ENCODE results near the gene MAPK10. TPM values are rescaled to one million over a fixed set of nuclear protein-coding genes. Genes with fewer than 3 reads are reported as not detected.

MAPK10 gene
- 10 to 100 TPM; 49.7 to 64.9 TPM for total RNA-seq

DNA sequence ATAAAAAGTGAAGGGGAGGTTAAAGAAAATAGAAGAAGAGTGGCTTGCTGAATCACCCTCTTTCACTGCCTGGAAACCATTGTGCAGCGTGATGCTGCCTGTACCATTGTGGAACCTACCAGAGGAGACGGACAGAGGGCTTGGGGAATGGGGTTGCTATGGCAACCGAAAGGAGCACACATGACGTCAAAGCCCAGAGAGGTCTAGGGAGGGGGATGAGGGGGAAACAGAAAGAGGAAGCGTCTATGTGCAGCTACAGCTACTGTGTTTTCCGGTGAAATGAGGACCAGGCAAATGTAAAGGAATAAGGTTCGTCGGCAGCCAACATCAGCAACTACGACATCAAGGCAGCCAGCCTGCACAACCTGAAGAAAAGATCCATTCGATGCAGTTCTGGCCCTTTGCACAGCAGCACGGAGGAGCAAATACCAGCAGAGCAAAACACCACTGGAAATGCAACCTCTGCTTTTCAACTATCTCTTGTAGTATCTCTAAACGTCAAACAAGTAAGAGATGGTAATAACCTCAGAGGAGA lies at the start of gene MAPK10:
TSS of gene MAPK10 (minus strand) at position 110 of the 535 bp plus-strand sequence.
- Histone ChIP-seq H3K4me3 (peak within 1 kb of the TSS; percentile 5 to 22), H3K27me3 (replicated peaks; ENCODE audit: insufficient read depth) (no peaks in the 10 kb centered on the region), H3K36me3 (no peaks in the 10 kb centered on the region), H3K4me1 (replicated peaks) (no peaks in the 10 kb centered on the region), H3K27ac (peak within 1 kb of the TSS in 1 of 2 donors; percentile 28), H3K9me3 (no peaks in the 10 kb centered on the region)
- intact Hi-C loops (cut with DNase I) = no loop called here
- TF ChIP-seq POLR2AphosphoS5 (IDR thresholded peaks at IDR 0.05) (peak; percentile 81), POLR2A (IDR thresholded peaks at IDR 0.05) (peak; percentile 37)
- TF ChIP-seq, protein P1, sequence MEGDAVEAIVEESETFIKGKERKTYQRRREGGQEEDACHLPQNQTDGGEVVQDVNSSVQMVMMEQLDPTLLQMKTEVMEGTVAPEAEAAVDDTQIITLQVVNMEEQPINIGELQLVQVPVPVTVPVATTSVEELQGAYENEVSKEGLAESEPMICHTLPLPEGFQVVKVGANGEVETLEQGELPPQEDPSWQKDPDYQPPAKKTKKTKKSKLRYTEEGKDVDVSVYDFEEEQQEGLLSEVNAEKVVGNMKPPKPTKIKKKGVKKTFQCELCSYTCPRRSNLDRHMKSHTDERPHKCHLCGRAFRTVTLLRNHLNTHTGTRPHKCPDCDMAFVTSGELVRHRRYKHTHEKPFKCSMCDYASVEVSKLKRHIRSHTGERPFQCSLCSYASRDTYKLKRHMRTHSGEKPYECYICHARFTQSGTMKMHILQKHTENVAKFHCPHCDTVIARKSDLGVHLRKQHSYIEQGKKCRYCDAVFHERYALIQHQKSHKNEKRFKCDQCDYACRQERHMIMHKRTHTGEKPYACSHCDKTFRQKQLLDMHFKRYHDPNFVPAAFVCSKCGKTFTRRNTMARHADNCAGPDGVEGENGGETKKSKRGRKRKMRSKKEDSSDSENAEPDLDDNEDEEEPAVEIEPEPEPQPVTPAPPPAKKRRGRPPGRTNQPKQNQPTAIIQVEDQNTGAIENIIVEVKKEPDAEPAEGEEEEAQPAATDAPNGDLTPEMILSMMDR (IDR thresholded peaks at IDR 0.05) = no peak
- DNase-seq (ENCODE audit: low spot score) = peak; percentile 54
- 4% methylated on average over 12 of the region's 12 CpGs for WGBS

DNA sequence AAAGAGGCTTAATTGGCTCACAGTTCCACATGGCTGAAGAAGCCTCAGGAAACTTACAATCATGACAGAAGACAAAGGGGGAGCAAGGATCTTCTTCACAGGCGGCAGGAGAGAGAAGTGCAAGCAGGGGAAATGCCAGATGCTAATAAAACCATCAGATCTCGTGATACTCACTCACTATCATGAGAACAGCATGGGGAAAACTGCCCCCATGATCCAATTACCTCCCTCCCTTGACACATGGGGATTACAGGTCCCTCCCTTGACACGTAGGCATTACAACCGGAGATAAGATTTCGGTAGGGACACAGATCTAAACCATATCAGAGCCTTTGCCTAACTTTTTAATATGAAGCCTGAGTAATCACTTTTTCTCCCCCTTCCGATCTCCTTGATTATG lies 43.7 kb upstream of the MAPK10 start:
- Histone ChIP-seq H3K4me1 (replicated peaks) (no peaks in the 10 kb centered on the region), H3K27ac (no peak overlapping the region), H3K4me3 (no peak overlapping the region), H3K36me3 (no peaks in the 10 kb centered on the region), H3K9me3 (no peaks in the 10 kb centered on the region), H3K27me3 (replicated peaks; ENCODE audit: insufficient read depth) (no peaks in the 10 kb centered on the region)
- 82% methylated on average over 6 of the region's 6 CpGs for WGBS
- intact Hi-C loops (cut with DNase I) = no loop called here
- DNase-seq (ENCODE audit: low spot score) = no peak
- no peak for TF ChIP-seq POLR2AphosphoS5 (IDR thresholded peaks at IDR 0.05)
- TF ChIP-seq, protein P1 (IDR thresholded peaks at IDR 0.05) = no peak

DNA sequence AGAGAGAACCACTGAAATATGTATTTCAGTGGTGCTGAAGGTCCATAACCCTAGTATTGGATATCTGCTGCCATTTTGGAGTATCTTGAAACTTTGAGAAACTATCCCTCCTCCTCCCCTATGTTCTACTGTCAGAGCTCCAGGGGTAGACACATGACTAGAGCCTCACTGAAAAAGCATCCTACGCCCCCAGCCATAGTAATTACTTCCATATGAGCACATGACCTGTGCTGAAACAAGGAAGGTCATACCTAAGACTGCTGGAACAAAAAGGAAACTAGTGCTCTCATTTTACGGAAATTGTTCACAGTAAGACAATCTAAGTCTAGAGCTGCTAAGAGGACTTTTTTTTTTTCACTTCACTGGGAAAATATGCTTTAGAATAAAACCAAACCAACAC lies 42.0 kb upstream of the MAPK10 start:
- TF ChIP-seq, protein P1 (IDR thresholded peaks at IDR 0.05) = no peak
- TF ChIP-seq POLR2A (IDR thresholded peaks at IDR 0.05) = no peak
- no peak for TF ChIP-seq POLR2AphosphoS5 (IDR thresholded peaks at IDR 0.05)
- no peaks in the 10 kb centered on the region for H3K9me3 ChIP-seq
- no peaks in the 10 kb centered on the region for H3K4me1 ChIP-seq (replicated peaks)
- 99% methylated on average over 2 of the region's 2 CpGs for WGBS
- intact Hi-C loops (cut with DNase I) = no loop called here
- no peaks in the 10 kb centered on the region for H3K27me3 ChIP-seq (replicated peaks; ENCODE audit: insufficient read depth)
- H3K36me3 ChIP-seq = no peaks in the 10 kb centered on the region
- H3K27ac ChIP-seq = no peak overlapping the region
- no peak for DNase-seq (ENCODE audit: low spot score)
- no peak overlapping the region for H3K4me3 ChIP-seq

DNA sequence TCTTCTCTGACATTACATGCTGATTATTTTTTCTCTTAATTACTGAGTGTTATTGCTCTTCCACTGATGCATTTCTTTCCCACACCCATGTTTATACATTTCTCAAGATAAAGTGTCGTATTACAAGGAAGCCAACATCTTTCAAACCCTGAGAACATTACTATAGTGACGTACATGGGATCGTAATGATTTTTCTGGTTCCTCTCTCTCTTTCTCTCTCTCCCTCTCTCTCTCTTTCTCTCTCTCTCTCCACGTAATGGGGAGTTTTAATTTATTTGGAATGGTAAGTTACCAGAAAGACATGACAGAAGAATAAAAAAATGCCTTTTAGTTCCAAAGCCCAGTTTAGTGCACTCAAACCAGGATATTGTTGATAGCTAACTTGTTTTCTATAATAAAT lies 40.4 kb upstream of the MAPK10 start:
- Histone ChIP-seq H3K4me1 (replicated peaks) (no peaks in the 10 kb centered on the region), H3K36me3 (no peaks in the 10 kb centered on the region), H3K27me3 (replicated peaks; ENCODE audit: insufficient read depth) (no peaks in the 10 kb centered on the region), H3K9me3 (no peaks in the 10 kb centered on the region), H3K4me3 (no peak overlapping the region), H3K27ac (no peak overlapping the region)
- TF ChIP-seq, protein P1 (IDR thresholded peaks at IDR 0.05) = no peak
- no peak for TF ChIP-seq POLR2A (IDR thresholded peaks at IDR 0.05)
- no peak for TF ChIP-seq POLR2AphosphoS5 (IDR thresholded peaks at IDR 0.05)
- WGBS = 69% methylated on average over 4 of the region's 4 CpGs
- no peak for DNase-seq (ENCODE audit: low spot score)
- intact Hi-C loops (cut with DNase I) = no loop called here

DNA sequence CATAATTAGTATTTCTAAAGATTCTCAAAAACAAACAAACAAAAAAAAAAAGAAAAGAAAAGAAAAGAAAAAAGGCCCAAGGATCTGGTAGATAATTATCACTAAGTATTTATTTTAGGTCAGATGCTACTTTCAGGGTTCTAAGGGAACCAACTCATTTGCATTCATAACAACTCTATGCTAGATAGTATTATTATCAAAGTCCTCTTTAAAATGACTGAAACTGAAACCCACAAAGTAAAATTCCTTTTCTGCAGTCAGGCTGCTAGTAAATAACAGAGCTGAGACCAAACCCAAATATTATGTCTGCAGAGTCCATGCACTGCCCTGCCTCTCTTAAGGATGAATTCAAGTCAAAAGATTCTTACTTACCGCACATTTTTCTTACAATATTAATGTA lies 38.3 kb upstream of the MAPK10 start:
- no peak overlapping the region for H3K27ac ChIP-seq

More for the DNA sequence above, 38.3 kb upstream of the MAPK10 start:
- H3K36me3 ChIP-seq = no peaks in the 10 kb centered on the region
- no peaks in the 10 kb centered on the region for H3K9me3 ChIP-seq
- no peaks in the 10 kb centered on the region for H3K4me1 ChIP-seq (replicated peaks)
- H3K27me3 ChIP-seq (replicated peaks; ENCODE audit: insufficient read depth) = no peaks in the 10 kb centered on the region
- TF ChIP-seq POLR2AphosphoS5 (IDR thresholded peaks at IDR 0.05) = no peak
- intact Hi-C loops (cut with DNase I) = no loop called here
- DNase-seq (ENCODE audit: low spot score) = no peak
- WGBS = 100% methylated on average over 1 of the region's 1 CpG
- H3K4me3 ChIP-seq = no peak overlapping the region

All from prostate gland (tissue), 2 donors.